Astrocyte (in vitro differentiated cells and primary cell): Measurements from ENCODE around the gene ALLC. TPM values are rescaled to one million over a fixed set of nuclear protein-coding genes. Genes with fewer than 3 reads are reported as not detected.

Experiments
- DNase-seq: peaks from one replicate; pipeline ENCODE4 v3.0.0-alpha.2; 2010; ENCODE audit warnings: low read depth
- FAIRE-seq: peaks from 2 replicates; lab custom pipeline; 2011; peaks lifted over from hg19 to GRCh38; lab: Jason Lieb, UNC
- H2AFZ ChIP-seq: 2 replicates; pipeline ENCODE4 v1.6.0; 2012; ENCODE audit warnings: low read depth, low read length, inconsistent platforms
- H3K27ac ChIP-seq: 2 replicates; pipeline ENCODE4 v1.5.1; 2011; ENCODE audit warnings: low read depth, low read length, inconsistent platforms
- H3K27me3 ChIP-seq: 2 replicates; pipeline ENCODE4 v1.6.0; 2011; ENCODE audit warnings: low read length, inconsistent platforms; ENCODE audit not compliant: insufficient read depth
- H3K36me3 ChIP-seq: 2 replicates; pipeline ENCODE4 v1.5.1; 2011; ENCODE audit warnings: low read length, inconsistent platforms; ENCODE audit not compliant: insufficient read depth
- H3K4me1 ChIP-seq: 2 replicates; pipeline ENCODE4 v1.5.1; 2011; ENCODE audit warnings: low read length, inconsistent platforms; ENCODE audit not compliant: insufficient read depth
- H3K4me2 ChIP-seq: 2 replicates; pipeline ENCODE4 v1.6.0; 2012; ENCODE audit warnings: low read length, inconsistent platforms
- H3K4me3 ChIP-seq: 2 replicates; pipeline ENCODE4 v1.5.1; 2011; ENCODE audit warnings: low read depth, mild to moderate bottlenecking, low read length, inconsistent platforms; ENCODE audit not compliant: insufficient read depth
- H3K79me2 ChIP-seq: 2 replicates; pipeline ENCODE4 v1.6.0; 2012; ENCODE audit warnings: mild to moderate bottlenecking, low read length, inconsistent platforms; ENCODE audit not compliant: insufficient read depth
- H3K9ac ChIP-seq: 2 replicates; pipeline ENCODE4 v1.6.0; 2012; ENCODE audit warnings: mild to moderate bottlenecking, low read length, inconsistent platforms
- H3K9me3 ChIP-seq: 2 replicates; pipeline ENCODE4 v1.5.1; 2012; ENCODE audit warnings: low read depth, mild to moderate bottlenecking, low read length, inconsistent platforms; ENCODE audit not compliant: insufficient read depth
- H4K20me1 ChIP-seq: 2 replicates; pipeline ENCODE4 v1.6.0; 2012; ENCODE audit warnings: low read length, inconsistent platforms; ENCODE audit not compliant: insufficient read depth
- H3K27ac Mint-ChIP-seq: one replicate; pipeline ENCODE4 v1.8.0; 2021; ENCODE audit warnings: mild to moderate bottlenecking, mixed read lengths; ENCODE audit not compliant: unreplicated experiment
- H3K27me3 Mint-ChIP-seq: one replicate; pipeline ENCODE4 v1.8.0; 2021; ENCODE audit warnings: low read depth, mixed read lengths; ENCODE audit not compliant: unreplicated experiment
- H3K36me3 Mint-ChIP-seq: one replicate; pipeline ENCODE4 v1.8.0; 2021; ENCODE audit warnings: low read depth, mixed read lengths; ENCODE audit not compliant: unreplicated experiment
- H3K4me1 Mint-ChIP-seq: one replicate; pipeline ENCODE4 v1.8.0; 2021; ENCODE audit warnings: low read depth, mixed read lengths; ENCODE audit not compliant: unreplicated experiment
- H3K4me3 Mint-ChIP-seq: one replicate; pipeline ENCODE4 v1.8.0; 2021; ENCODE audit warnings: mild to moderate bottlenecking, moderate library complexity, mixed read lengths; ENCODE audit not compliant: unreplicated experiment
- H3K9me3 Mint-ChIP-seq: one replicate; pipeline ENCODE4 v1.8.0; 2021; ENCODE audit warnings: mild to moderate bottlenecking, mixed read lengths; ENCODE audit not compliant: unreplicated experiment
- EZH2 ChIP-seq: IDR thresholded peaks from 2 replicates; pipeline ENCODE4 v1.6.1; 2012; ENCODE audit warnings: mild to moderate bottlenecking, low read length, inconsistent platforms; ENCODE audit not compliant: insufficient read depth
- total RNA-seq: library from RNA; stranded (reverse); gene quantifications from 2 replicates; pipeline ENCODE4 v1.2.1, GENCODE V29; 2021
- TF ChIP-seq, protein P1 (sequence below): IDR thresholded peaks from 2 replicates; pipeline ENCODE4 v1.5.1; 2011; ENCODE audit warnings: low read depth, mild to moderate bottlenecking, inconsistent platforms, low read length, moderate library complexity; ENCODE audit not compliant: insufficient read depth

The ALLC gene
- total RNA-seq, 1 donor from 2014 or later, result not detected

DNA sequence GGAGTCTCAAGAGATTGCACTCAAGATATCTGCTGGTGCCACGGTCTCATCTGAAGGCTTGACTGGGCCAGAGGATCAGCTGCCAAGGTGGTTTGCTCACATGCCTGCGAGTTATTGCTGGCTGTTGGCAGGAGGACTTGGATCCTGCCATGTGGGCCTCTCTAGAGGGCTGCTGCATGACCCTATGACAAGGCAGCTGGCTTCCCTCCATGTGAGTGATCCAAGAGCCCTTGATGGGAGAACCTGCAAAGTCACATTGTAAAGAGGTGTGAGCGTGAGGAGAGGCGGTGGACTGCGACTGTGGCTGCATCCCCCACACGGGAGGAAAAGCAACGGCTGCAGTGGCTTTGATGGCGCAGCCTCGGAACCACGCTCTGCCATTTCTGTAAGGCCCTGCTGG lies 4.0 kb upstream of the ALLC start:
- H3K27ac ChIP-seq, result no peak overlapping the region
- no peak overlapping the region for H3K9ac ChIP-seq
- Mint-ChIP-seq H3K4me1 (peaks cover 14% of the 10 kb centered on the region), H3K36me3 (no peaks in the 10 kb centered on the region), H3K9me3 (peaks cover 2% of the 10 kb centered on the region), H3K27ac (no peak overlapping the region), H3K27me3 (peaks cover 6% of the 10 kb centered on the region), H3K4me3 (no peak overlapping the region)
- no peaks in the 10 kb centered on the region for H3K9me3 ChIP-seq
- peaks cover 5% of the 10 kb centered on the region for H3K27me3 ChIP-seq
- no peak overlapping the region for H3K4me3 ChIP-seq
- H3K4me1 ChIP-seq, result peaks cover 10% of the 10 kb centered on the region
- FAIRE-seq (no peak), DNase-seq (no peak)
- H2AFZ ChIP-seq, result no peak overlapping the region
- TF ChIP-seq EZH2, result no peak
- TF ChIP-seq, protein P1, sequence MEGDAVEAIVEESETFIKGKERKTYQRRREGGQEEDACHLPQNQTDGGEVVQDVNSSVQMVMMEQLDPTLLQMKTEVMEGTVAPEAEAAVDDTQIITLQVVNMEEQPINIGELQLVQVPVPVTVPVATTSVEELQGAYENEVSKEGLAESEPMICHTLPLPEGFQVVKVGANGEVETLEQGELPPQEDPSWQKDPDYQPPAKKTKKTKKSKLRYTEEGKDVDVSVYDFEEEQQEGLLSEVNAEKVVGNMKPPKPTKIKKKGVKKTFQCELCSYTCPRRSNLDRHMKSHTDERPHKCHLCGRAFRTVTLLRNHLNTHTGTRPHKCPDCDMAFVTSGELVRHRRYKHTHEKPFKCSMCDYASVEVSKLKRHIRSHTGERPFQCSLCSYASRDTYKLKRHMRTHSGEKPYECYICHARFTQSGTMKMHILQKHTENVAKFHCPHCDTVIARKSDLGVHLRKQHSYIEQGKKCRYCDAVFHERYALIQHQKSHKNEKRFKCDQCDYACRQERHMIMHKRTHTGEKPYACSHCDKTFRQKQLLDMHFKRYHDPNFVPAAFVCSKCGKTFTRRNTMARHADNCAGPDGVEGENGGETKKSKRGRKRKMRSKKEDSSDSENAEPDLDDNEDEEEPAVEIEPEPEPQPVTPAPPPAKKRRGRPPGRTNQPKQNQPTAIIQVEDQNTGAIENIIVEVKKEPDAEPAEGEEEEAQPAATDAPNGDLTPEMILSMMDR, result no peak
- no peak overlapping the region for H3K4me2 ChIP-seq
- no peaks in the 10 kb centered on the region for H3K79me2 ChIP-seq
- no peaks in the 10 kb centered on the region for H3K36me3 ChIP-seq
- H4K20me1 ChIP-seq, result no peaks in the 10 kb centered on the region

DNA sequence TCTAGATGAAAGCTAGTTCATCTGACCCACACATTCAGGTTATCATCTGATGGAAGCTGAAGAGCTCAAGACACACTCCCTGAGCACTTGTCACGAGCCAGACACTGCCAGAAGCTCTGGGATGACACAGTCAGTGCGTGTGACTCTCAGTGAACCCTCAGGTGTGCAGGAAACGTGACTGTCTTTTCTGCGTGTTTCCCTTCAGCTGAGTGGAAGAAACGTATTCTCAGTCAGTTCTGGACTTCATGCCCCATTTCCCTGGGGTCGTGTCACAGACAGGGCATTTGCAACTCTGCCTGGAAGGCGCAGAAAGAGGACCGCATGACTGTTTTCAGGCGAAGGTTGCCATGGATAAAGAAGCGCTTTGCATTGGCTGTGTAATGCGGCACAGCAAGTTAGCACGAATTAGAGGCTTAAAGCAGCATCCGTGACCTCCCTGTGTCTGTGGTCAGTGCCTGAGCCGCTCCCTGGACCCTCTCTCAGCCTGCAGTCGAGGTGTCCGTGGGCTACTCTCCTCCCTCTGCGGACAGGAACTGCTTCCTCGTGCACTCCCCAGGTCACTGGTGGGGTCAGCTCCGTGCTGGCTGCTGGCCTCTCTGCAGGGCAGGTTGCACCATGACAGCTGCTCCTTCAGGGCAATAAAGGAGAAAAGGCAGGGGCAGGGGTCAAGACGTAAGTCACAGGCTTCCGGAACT lies 3.3 kb upstream of the ALLC start:
- Histone ChIP-seq H3K36me3 (no peaks in the 10 kb centered on the region), H3K27me3 (peaks cover 5% of the 10 kb centered on the region), H3K4me3 (no peak overlapping the region), H3K9me3 (no peaks in the 10 kb centered on the region), H3K9ac (no peak overlapping the region), H3K79me2 (no peaks in the 10 kb centered on the region), H3K4me1 (peaks cover 10% of the 10 kb centered on the region), H3K4me2 (no peak overlapping the region), H3K27ac (no peak overlapping the region), H2AFZ (no peak overlapping the region), H4K20me1 (no peaks in the 10 kb centered on the region)
- peaks cover 6% of the 10 kb centered on the region for H3K27me3 Mint-ChIP-seq
- no peak overlapping the region for H3K4me3 Mint-ChIP-seq
- DNase-seq (no peak), FAIRE-seq (no peak)
- H3K4me1 Mint-ChIP-seq, result peaks cover 19% of the 10 kb centered on the region
- H3K27ac Mint-ChIP-seq, result no peak overlapping the region
- TF ChIP-seq, protein P1, result no peak
- no peak for TF ChIP-seq EZH2
- peaks cover 2% of the 10 kb centered on the region for H3K9me3 Mint-ChIP-seq
- H3K36me3 Mint-ChIP-seq, result no peaks in the 10 kb centered on the region
